Stomach (tissue), 9 donors: ENCODE measurements around the gene GUCD1. TPM values are rescaled to one million over a fixed set of nuclear protein-coding genes. Genes with fewer than 3 reads are reported as not detected.

Experiments used
- DNase-seq, 2 donors: peaks; one replicate each; pipeline versions ENCODE4 v3.0.0 to v3.0.0-alpha.2; 2013 to 2019
- H3K27ac ChIP-seq, 5 donors: fragments of 200-600 bp in 4 of 5; sonication (generic) in 4 of 5; one replicate each; pipeline ENCODE4 v1.5.1; 2013 to 2019; ENCODE audit warnings: mild to moderate bottlenecking in 1 of 5, moderate library complexity in 1 of 5
- H3K27me3 ChIP-seq, 3 donors: fragments of 200-600 bp; sonication (generic); one replicate each; pipeline ENCODE4 v1.5.1; 2017 to 2019; ENCODE audit warnings: mixed run types in 1 of 3
- H3K36me3 ChIP-seq, 4 donors: fragments of 200-600 bp; sonication (generic); 1 replicate in 3 of 4; 2 replicates in 1 of 4; pipeline ENCODE4 v1.5.1; 2016 to 2019
- H3K4me1 ChIP-seq, 4 donors: fragments of 200-600 bp; sonication (generic); one replicate each; pipeline ENCODE4 v1.5.1; 2016 to 2019
- H3K4me3 ChIP-seq, 4 donors: fragments of 200-600 bp; sonication (generic) in 3 of 4; one replicate each; pipeline ENCODE4 v1.5.1; 2016 to 2019; ENCODE audit warnings: mild to moderate bottlenecking in 1 of 4
- H3K9me3 ChIP-seq, 4 donors: fragments of 200-600 bp; sonication (generic); one replicate each; pipeline ENCODE4 v1.5.1; 2016 to 2019
- EP300 ChIP-seq: sonication (generic); formaldehyde crosslinking; IDR thresholded peaks from one replicate; pipeline ENCODE4 v1.6.1; 2017; ENCODE audit warnings: antibody characterized with exemption
- POLR2A ChIP-seq, 4 donors: fragments of 450-650 bp; IDR thresholded peaks; one replicate each; pipeline ENCODE4 v1.6.1; 2016; ENCODE audit warnings: antibody characterized with exemption in 4 of 4, control low read depth in 2 of 4, mild to moderate bottlenecking in 1 of 4, moderate library complexity in 1 of 4
- POLR2AphosphoS5 ChIP-seq, 3 donors: sonication (generic); formaldehyde crosslinking; IDR thresholded peaks; one replicate each; pipeline ENCODE4 v1.6.1; 2016; ENCODE audit warnings: antibody characterized with exemption in 3 of 3
- WGBS, 5 donors: extraction: QIAGEN DNeasy Blood & Tissue Kit in 3 of 5; methylation state at CpG; one replicate each; pipeline versions ENCODE4 v1.1.5 to v1.1.7; 2013 to 2018; 5-methylcytosine and 5-hydroxymethylcytosine counted together
- intact Hi-C: fragments of 100-400 bp; cut with DNase I; formaldehyde crosslinking; loops from one replicate; pipeline ENCODE4 v1.15.1; 2023; ENCODE audit warnings: low total_unique reads
- polyA plus RNA-seq, 3 donors: library from polyadenylated mRNA; stranded (reverse); fragments of 200-250 nt; gene quantifications; one replicate each; pipeline ENCODE4 v1.2.3, GENCODE V29; 2013
- total RNA-seq, 5 donors: library from RNA; depleted of rRNA; stranded (reverse); fragments of >200 nt; gene quantifications; one replicate each; pipeline versions ENCODE4 v1.1.0 to v1.2.3, GENCODE V29; 2014 to 2016
- TF ChIP-seq, protein P1 (sequence below), 7 experiments: fragments of 450-650 bp in 4 of 7; fragments of 200-600 bp in 3 of 7; sonication (generic) in 3 of 7; IDR thresholded peaks; one replicate each; pipeline ENCODE4 v1.5.1; 2016 to 2019; ENCODE audit warnings: antibody characterized with exemption in 7 of 7, control low read depth in 2 of 7, mild to moderate bottlenecking in 1 of 7
- donor health status: healthy with polysubstance abuse.
- donor health status: Bipolar disorder and iron deficiency.
- donor health status: healthy.

Gene GUCD1
- total and polyA plus RNA-seq, 8 donors: 87.4 to 196 (median 167) TPM

GRCh38 chr22:24566899-24567511, 12.1 kb upstream of the GUCD1 start:
- 48 to 64% (median 59%) methylated on average over 8 of the region's 8 CpGs for WGBS, 5 donors
- TF ChIP-seq, protein P1, sequence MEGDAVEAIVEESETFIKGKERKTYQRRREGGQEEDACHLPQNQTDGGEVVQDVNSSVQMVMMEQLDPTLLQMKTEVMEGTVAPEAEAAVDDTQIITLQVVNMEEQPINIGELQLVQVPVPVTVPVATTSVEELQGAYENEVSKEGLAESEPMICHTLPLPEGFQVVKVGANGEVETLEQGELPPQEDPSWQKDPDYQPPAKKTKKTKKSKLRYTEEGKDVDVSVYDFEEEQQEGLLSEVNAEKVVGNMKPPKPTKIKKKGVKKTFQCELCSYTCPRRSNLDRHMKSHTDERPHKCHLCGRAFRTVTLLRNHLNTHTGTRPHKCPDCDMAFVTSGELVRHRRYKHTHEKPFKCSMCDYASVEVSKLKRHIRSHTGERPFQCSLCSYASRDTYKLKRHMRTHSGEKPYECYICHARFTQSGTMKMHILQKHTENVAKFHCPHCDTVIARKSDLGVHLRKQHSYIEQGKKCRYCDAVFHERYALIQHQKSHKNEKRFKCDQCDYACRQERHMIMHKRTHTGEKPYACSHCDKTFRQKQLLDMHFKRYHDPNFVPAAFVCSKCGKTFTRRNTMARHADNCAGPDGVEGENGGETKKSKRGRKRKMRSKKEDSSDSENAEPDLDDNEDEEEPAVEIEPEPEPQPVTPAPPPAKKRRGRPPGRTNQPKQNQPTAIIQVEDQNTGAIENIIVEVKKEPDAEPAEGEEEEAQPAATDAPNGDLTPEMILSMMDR (IDR thresholded peaks at IDR 0.05): no peak
- H3K27ac ChIP-seq: no peak overlapping the region
- no peaks in the 10 kb centered on the region for H3K9me3 ChIP-seq
- no peaks in the 10 kb centered on the region for H3K27me3 ChIP-seq
- intact Hi-C loops: no loop called here
- no peak for DNase-seq
- peaks cover 43 to 93% (median 71%) of the 10 kb centered on the region in 4 donors for H3K36me3 ChIP-seq
- peaks cover 13 to 50% (median 31%) of the 10 kb centered on the region in 4 donors for H3K4me1 ChIP-seq
- H3K4me3 ChIP-seq: no peak overlapping the region

DNA sequence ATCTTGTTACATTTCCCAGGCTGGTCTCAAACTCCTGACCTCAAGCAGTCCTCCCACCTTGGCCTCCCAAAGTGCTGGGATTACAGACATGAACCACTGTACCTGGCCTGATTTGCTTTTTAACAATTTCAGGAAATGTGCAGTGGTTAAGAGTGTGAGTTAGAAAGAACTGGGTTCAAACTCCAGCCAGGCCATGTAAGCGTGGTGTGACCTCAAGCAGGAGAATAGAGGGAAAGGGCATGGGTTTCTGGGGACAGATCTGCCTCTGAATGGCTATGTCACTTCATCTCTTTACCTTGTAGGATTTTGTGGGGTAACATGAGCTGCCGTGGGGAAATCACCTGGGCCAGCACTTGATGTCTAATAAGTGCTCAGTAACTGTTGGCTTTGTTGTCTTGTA, 10.1 kb upstream of the GUCD1 start:
- no peaks in the 10 kb centered on the region for H3K27me3 ChIP-seq
- TF ChIP-seq EP300 (no peak), POLR2AphosphoS5 (IDR thresholded peaks at IDR 0.05) (no peak), POLR2A (IDR thresholded peaks at IDR 0.05) (no peak)
- TF ChIP-seq, protein P1 (IDR thresholded peaks at IDR 0.05): no peak
- peaks cover 41 to 90% (median 71%) of the 10 kb centered on the region in 4 donors for H3K36me3 ChIP-seq
- intact Hi-C loops: no loop called here
- whole genome bisulfite sequencing, 5 donors: 84 to 97% (median 87%) methylated on average over 2 of the region's 2 CpGs
- no peak overlapping the region for H3K4me3 ChIP-seq
- DNase-seq: no peak
- peaks cover 13 to 50% (median 31%) of the 10 kb centered on the region in 4 donors for H3K4me1 ChIP-seq
- no peak overlapping the region for H3K27ac ChIP-seq
- no peaks in the 10 kb centered on the region for H3K9me3 ChIP-seq

GRCh38 chr22:24564376-24565058, 9.6 kb upstream of the GUCD1 start:
- intact Hi-C loops: no loop called here
- TF ChIP-seq, protein P1 (IDR thresholded peaks at IDR 0.05): no peak
- TF ChIP-seq POLR2A (IDR thresholded peaks at IDR 0.05) (no peak), POLR2AphosphoS5 (IDR thresholded peaks at IDR 0.05) (no peak), EP300 (no peak)
- Histone ChIP-seq H3K4me1 (peaks cover 13 to 56% (median 33%) of the 10 kb centered on the region in 4 donors), H3K36me3 (peaks cover 38 to 90% (median 70%) of the 10 kb centered on the region in 4 donors), H3K27me3 (no peaks in the 10 kb centered on the region), H3K27ac (no peak overlapping the region), H3K9me3 (no peaks in the 10 kb centered on the region), H3K4me3 (no peak overlapping the region)
- DNase-seq: no peak
- 48 to 74% (median 63%) methylated on average over 2 of the region's 2 CpGs for WGBS, 5 donors

GRCh38 chr22:24563246-24563645, 8.3 kb upstream of the GUCD1 start:
- peaks cover 20 to 68% (median 41%) of the 10 kb centered on the region in 4 donors for H3K4me1 ChIP-seq
- H3K36me3 ChIP-seq: peaks cover 37 to 90% (median 70%) of the 10 kb centered on the region in 4 donors
- no peak overlapping the region for H3K27ac ChIP-seq
- H3K9me3 ChIP-seq: no peaks in the 10 kb centered on the region
- DNase-seq: no peak
- intact Hi-C loops: no loop called here
- H3K4me3 ChIP-seq: no peak overlapping the region
- no peaks in the 10 kb centered on the region for H3K27me3 ChIP-seq
- WGBS, 5 donors: 88 to 96% (median 91%) methylated on average over 2 of the region's 2 CpGs
- TF ChIP-seq, protein P1 (IDR thresholded peaks at IDR 0.05): no peak
- TF ChIP-seq POLR2A (IDR thresholded peaks at IDR 0.05): no peak
- TF ChIP-seq POLR2AphosphoS5 (IDR thresholded peaks at IDR 0.05): no peak
- no peak for TF ChIP-seq EP300
